Measurements from ENCODE around the gene OR52L1.
"Not testable (repeated sequence)": the region's sequence is repeated elsewhere in the genome, so short reads cannot be mapped to it uniquely, and the experiment has no call there.

The OR52L1 gene

DNA sequence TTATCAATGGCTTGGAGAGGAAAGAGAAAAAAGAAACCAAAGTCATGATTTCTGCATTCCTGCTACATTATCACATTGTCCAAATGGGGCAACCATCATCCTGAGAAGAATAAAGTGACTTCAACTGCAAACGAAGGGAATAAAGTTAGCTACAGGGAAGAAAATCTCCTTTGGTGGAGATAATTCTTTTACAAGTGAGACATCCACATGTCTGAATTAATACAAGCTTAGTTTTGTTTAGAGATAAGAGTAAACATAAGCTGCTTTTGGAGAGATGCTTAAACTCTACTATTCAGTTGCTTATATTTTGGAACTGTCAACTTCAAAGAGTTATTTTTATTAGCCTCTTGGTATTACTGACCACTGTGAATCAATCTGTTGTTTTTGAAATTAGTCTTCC lies at the start of gene OR52L1:
TSS of gene OR52L1 (minus strand) at position 101 of the 400 bp plus-strand sequence. CDS start at position 46, 55 bp downstream.
- DNase-seq = no peak

DNA sequence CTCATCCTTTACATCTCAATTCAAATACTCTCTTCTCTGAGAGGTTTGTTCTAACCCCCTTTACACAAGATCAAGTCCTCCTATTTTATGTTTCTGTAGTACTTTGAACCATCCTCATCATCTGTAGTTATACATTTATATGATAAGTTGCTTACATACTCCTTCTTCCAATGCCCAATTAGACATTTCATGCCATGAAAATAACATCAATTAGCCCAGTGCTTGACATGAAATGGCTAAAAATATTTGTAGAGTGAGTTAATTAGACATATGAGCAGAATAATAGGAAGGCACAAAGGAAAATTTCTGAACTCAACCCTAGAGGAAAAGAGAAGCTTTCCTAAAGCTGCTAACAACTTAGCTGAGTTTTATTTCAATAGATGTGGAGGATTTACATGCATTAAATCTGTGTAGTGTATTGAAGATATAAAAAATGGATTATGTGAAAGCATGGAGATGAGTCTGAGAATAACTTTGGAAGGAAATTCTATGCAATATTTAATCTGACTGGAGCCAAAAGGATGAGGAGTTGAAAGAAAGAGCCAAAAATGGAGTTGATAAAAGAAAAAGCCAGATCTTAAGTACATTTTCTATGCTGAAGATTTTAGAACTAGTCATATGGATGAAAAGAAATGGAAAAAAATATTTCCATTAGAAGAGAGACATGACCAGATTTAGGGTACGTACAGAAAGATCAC lies 44.1 kb upstream of the OR52L1 start, which contains the start of gene OR56A1:
TSS of gene OR56A1 (minus strand) at position 51 of the 698 bp plus-strand sequence. CDS start 3,066 bp downstream, outside the sequence.
- DNase-seq = no peak

DNA sequence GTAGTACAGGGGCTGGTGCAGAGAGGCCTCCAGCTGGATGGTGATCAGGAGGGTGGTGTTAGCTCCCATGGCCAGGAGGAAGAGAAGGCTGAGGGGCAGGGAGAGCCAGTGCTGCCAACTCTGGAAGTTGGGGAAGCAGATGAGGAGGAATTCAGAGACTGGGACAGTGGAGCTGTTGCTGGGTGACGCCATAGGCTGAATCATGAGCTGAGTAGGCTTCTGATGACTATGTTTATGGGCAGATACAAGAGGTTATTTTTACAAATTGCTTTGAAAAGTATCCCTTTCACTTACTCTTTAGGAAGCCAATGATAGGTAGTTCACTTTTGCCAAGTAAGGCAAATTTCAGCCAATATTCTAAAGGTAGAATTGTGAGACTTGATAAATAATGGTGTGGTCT lies 40.7 kb upstream of the OR52L1 start:
- DNase-seq = no peak

DNA sequence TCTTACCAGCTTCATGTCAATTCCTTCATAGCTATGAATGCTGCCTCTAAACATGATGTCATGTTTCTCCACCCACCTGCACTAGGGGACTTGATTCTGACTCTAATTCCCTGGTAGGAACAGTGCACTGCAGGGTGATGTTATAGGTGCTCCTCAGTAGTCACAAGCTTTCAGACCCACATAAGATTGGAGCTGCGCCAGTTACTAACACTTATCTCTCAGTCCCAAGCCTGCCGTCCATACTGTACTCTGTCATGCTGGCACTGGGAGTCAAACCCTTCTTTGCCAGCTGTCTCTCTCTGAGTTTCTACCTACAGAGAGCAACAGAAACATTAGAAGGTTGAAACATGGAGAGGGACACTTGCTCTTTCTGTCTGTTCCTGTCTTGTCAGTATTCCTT lies 38.3 kb upstream of the OR52L1 start:
- no peak for DNase-seq

DNA sequence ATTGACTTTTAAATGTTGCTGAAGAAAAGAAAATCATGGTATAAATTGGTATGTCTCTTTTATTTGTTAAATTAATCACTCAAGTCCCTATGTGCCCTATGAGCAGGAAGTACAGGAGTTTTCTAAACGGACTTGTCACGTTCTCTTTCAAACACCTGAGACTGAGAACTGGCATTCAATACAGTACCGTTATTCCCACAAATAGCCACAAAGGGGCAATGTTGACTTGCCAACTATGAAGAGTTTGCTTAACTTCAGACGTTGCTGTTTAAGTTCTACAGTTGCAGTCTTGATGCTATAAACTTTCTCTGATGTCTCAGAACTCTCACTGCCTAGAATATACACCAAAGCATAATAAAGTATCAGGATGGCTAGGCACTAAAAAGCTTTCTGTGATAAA lies 36.2 kb upstream of the OR52L1 start:
- no peak for DNase-seq

DNA sequence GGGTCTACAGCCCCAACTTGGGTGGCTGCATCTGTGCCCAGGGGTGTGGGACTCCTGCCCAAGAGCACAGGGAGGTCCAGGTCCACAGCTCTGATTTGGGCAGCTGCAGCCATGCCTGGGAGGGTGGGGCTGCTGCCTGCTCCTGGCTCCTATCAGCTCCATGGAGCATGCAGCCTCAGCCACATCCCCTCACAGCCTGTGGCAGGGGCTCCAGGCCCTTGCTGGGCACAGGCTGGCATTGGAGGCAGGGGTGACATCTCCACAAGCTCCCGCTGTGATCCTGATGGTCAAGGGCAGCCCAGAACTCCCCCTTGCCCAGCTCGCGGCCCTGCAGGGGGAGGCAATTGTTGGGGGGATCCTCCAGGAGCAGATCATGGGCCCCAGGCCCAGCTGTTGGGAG lies 26.3 kb upstream of the OR52L1 start:
- DNase-seq = no peak

DNA sequence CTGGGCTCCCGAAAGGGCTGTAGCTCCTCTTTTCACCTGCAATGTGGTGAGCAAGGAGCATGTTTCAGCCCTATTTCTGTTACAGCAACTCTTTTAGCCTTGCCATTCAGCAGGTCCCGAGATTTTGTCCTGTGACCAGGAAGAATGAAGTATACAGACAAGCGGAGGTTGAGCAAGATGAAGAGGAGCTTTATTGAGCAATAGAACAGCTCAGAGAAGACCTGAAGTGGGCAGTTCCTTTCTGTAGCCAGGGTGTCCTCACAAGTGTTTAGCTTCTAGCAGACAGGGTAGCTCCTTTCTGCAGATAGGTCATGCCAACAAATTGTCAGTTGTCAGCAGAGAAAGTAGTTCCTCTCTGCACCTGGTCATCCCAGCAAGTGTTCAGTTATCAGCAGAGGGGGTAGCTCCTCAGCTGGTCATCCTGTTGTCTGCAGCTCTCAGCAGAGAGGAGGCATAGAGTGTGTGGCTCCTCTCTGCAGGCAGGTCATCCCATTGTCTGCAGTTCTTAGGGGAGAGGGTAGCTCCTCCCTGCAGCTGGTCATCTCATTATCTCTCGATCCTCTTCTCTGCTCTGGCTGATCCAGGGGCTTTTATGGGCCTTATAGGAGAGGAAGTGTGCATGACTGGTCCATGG lies 25.4 kb upstream of the OR52L1 start:
- no peak for DNase-seq

DNA sequence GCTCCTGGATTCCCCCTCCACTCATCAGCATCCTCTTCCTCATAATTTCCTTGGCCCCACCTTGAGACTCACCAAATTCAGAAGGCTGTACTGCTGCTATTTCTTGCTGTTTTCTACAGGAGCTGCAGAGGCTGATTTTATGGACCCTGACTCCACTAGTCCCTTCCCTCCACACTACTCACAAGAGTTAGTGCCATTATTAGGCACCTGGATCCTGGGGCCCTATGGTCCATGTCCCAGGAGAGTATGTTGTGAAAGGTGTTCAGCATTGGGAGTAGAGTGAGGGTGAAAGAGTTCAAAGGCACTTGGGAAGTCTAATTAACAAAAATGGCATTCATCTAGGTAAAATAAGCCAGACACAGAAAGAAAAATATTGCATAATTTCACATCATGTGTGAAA lies 20.1 kb upstream of the OR52L1 start, which contains the start of gene OR56A4:
TSS of gene OR56A4 (minus strand) at position 101 of the 400 bp plus-strand sequence. CDS start 3,954 bp downstream, outside the sequence.
- DNase-seq = no peak

DNA sequence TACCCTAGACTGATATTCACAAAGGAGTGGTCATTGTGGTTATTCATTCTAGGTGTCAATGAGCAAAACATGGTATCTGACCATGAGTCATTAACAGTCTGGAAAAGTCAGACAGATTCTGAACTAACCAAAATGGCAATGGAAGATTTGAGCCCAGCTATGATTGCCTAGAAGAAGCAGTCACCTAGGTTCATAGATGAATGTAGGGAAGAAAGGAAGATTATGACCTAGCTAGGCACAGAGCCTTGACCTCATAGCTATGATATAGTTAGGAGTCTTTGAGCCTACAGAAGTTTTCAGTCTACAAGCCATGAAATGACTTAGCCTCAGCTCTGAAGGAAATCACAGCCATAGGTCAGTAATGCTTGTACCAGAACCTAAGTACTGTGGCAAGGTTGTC lies 19.6 kb upstream of the OR52L1 start:
- DNase-seq = no peak

DNA sequence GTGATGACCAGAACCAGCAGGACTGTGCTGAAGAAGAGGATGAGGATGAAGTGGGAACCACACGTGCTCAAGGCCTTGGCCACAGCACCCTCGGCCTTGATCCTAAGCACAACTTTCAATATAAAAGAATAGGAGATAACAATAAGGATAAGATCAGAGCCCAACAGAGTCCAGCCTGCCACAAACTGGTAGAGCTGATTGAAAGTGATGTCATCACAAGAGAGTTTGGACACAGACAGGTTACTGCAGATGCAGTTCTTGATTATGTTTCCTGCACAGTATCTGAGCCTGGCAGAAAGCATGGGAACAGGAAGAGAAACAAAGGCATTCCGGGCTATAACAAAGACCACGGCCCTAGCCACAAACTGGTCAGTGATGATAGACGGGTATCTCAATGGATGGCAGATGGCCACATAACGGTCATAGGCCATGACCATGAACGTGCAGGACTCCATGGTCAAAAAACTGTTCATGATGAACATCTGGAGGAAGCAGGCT lies 15.5 kb upstream of the OR52L1 start:
- DNase-seq = no peak

DNA sequence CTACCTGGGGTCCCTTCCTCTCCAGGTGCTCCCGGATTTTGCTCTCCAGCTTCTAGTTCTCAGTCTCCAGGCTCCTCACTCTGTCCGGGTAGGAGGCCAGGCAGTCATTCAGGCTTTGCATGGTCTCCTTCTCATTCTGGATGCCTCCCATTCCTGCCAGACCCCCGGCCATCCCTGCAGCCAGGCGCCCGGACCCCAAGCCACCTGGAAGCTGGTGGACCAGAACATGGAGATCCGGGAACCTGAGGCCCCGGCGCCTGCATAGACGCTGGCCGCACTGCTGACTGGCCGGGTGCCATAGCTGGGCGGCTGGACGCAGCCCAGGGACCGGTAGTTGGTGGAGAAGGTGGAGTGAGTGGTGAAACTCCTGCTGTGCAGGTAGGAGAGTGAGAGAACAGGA lies 8.0 kb upstream of the OR52L1 start:
- DNase-seq = no peak

DNA sequence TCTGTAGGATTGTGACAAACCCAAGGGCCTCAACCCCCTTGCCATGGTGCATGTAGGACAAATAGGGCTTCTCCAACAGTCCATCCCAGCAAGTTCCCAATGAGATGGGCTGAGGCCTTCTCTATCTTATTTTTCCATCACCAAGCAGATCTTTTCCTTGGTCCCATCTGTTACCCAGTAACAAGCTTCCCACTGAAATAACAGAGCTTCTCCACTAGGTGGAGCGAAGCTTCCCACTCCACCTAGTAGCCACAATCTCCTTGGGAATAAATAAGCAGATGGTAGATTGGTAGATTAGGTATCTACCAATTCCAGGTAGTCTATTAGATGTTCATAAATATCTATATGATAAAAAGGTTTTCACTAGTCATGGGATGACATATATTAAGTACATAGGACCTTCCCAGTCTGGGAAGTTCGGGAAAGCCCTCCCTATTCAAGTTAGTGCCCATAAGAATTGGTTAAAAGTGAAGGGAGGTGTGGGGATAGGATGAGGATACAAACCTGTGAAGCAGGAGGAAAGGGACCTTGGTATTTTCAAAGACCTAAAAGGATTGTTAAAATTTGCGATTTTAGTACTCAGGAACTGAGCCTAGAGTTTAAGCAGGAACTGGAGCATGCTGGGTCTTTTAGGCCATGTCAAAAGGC lies 5.9 kb upstream of the OR52L1 start:
- DNase-seq = no peak

DNA sequence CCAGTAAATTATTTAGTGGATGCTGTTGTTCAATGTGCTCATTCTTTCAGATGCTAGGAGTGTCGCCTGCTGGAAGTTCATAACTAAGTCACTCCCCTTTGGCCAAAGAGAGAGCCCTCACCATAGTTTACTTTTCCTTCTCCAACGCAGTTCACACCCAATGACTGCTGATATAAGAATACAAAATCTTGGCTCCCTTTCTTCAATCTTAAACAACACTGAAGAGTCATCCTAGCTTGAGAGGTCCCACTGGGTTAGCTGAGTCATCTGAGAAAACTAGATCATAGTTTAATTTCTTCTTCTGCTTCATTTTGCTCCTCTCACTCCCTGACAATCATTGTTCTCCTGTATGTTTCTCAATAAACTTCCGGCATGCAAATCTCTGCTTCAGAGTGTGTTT lies 5.4 kb upstream of the OR52L1 start:
- DNase-seq = no peak

DNA sequence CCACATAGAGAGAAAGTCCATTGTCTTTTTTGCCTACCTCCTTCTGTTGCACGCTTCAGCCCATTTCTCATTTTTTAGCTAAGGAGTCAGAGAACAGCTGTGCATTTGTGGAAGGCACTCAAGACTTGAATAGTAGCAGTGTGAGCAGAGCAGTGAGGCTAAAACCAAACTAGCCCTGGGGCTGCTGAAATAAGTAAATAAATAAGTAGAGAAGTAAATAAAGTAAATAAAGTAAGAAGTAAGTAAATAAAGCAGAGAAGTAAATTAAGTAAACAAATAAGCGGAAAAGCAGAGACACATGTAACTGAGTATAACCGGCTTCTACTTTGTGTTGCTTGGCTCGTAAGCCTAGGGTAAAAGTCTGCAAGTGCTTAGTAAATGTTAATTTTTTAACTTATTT lies 2.4 kb upstream of the OR52L1 start:
- DNase-seq = no peak

DNA sequence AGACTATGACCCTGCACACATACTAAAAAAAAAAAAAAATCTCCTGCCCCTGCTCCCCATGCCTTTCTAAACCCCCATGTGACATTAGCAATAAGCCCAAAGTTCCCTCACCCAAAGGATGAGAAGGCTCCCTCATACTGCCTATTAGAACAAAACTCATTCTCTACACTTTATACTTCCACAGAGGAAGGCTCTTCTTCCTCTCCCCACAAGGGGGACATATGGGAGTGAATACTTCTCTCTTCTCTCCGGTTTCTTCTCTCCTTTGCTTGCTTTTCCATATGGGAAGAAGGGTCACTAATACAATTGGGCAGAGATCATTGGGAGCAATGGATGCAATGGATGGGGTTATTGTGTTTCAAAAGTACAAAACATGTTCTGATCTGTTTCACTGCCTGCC lies 3.3 kb downstream of the OR52L1 start:
- no peak for DNase-seq

DNA sequence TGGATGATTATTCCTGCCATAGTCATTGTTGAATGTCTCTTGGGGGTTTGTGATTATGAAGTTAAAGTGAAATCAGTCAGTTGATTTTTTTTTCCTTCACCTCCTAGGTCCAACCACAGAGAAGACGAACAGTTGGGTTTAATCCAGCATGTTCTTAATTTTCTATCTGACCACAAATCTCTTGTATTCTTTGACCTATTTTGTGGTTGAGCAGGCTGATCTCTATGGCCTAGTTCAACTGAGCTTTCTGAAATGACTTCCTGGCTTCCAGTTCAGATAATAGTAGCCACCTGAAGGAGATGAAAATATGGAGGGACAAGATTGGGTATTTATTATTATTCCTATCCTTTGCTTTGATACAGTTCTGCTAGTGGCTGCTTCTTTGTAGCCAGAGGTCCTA lies 13.3 kb downstream of the OR52L1 start:
- DNase-seq = no peak

DNA sequence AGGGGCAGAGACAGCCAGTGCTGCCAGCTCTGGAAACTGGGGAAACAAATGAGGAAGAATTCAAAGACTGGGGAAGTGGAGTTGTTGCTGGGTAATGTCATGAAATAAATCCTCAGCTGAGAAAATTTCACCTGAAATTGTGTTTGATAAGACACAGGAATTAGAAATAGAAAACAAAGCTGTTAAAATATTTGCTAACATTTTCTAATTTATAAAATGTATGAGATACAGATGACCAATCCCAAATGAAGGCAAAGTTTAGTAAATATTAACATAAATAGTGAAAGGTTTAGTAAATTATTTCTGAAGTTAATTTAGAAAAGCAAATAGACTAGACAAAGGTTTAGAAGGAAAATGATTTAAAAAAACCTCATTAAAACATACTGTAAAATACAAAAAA lies 18.4 kb downstream of the OR52L1 start, which contains the start of gene OR56A5:
TSS of gene OR56A5 (minus strand) at position 101 of the 400 bp plus-strand sequence. CDS start at position 101, 0 bp downstream.
- DNase-seq = no peak

DNA sequence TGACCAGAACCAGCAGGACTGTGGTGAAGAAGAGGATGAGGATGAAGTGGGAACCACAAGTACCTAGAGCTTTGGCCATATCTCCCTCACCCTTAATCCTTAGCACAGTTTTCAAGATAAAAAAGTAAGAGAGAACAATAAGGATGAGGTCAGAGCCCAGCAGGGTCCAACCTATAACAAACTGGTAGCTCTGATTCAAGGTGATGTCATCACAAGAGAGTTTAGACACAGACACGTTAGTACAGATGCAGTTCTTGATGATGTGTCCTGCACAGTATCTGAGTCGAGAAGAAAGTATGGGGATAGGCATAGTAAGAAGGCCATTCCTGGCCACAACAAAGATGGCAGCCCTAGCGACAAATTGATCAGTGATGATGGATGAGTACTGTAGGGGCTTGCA lies 19.1 kb downstream of the OR52L1 start:
- no peak for DNase-seq

DNA sequence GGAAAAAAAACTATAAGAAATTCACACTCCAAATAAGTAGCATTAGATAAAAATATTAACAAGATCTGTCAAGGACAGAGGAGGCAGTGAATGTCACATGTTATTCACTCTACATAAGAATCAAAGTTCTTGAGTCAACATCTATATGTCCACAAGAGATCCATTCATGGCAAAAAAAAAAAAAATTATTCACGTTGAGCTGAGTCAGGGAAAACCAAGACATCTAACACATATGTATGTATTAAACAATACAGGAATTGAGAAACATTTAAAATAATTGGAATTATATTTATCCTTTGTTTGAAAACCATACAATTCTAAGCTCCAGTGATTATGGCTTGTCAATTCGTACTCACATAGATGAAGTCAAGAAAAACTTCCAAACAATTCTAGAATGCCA lies 19.8 kb downstream of the OR52L1 start:
- no peak for DNase-seq

DNA sequence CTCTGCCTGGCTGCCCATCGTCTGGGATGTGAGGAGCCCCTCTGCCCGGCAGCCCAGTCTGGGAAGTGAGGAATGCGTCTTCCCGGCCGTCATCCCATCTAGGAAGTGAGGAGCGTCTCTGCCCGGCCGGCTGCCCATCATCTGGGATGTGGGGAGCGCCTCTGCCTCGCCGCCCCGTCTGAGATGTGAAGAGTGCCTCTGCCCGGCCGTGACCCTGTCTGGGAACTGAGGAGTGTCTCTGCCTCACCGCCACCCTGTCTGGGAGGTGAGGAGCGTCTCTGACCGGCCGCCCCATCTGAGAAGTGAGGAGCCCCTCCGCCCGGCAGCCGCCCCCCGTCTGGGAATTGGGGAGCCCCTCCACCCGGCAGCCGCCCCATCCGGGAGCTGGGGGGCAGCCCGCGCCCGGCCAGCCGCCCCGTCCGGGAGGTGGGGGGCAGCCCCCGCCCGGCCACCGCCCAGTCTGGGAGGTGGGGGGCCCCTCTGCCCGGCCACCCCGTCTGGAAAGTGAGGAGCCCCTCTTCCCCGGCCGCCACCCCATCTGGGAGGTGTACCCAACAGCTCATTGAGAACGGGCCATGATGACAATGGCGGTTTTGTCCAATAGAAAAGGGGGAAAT lies 26.0 kb downstream of the OR52L1 start:
- not testable (repeated sequence) for DNase-seq

DNA sequence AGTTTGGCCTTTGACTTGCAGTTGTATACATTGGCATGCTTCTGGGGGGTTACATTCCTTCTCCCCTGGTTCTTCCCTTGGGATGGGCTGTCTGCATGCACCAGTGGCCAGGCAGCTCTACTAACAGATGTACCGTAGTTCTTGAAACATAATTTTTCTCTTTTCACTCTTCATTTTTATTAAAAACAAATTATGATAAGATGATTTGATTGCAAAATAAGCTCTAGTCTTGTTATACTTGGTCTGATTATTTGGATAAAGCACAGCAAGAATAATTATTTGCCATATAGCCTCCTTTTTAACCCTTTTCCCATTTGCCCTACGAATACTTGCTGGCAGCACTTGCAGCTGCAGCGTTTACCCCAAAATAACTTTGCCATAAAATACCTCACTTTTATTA lies 31.2 kb downstream of the OR52L1 start:
- no peak for DNase-seq

DNA sequence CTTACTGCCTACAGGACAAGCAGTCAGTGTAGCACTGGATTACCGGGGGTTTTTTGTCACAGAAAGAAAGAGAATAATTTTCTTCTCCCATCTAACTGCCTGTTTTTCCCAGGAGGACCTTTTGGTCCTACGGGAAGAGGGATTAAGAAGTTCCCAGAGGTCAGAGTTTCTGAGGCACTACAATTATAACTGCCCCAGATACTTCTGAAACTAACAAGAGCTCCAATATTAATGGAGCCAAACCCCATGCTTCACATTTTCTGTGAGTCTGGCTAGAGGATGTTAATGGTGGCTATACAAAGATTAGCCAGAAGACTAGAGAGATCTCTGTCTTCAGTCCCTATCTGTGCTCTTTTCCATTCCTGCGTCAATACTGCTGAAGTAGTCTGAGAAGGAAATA lies 44.8 kb downstream of the OR52L1 start, which contains the start of gene OR56A3:
TSS of gene OR56A3 (plus strand) at position 301 of the 400 bp plus-strand sequence. CDS start 5,096 bp downstream, outside the sequence.
- no peak for DNase-seq

DNA sequence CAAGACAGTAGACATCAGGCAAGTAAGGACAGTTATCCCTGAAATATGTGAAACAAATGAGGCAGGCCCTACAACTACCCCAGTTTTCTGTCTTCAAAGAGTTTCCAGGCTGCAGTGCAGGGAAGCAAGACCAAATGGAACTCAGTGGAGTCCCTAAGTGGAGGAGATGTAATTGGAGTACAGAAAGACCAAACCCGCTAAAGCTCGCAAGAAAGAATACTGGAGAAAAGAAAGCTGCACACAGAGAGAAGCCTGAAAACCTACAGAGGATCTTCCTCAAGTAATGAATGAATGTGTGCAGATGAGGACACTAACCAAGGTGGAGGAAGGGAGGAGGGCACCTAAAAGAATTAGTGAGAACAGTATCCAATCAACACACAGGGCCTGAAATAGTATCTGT lies 46.0 kb downstream of the OR52L1 start:
- DNase-seq = no peak

Data from NCI-H2029 treated with DMSO at 0.1 percent for 48 hours (cell line).